ENCODE results near the gene TEX13C.
"Not testable (repeated sequence)": the region's sequence is repeated elsewhere in the genome, so short reads cannot be mapped to it uniquely, and the experiment has no call there.

TEX13C gene

DNA sequence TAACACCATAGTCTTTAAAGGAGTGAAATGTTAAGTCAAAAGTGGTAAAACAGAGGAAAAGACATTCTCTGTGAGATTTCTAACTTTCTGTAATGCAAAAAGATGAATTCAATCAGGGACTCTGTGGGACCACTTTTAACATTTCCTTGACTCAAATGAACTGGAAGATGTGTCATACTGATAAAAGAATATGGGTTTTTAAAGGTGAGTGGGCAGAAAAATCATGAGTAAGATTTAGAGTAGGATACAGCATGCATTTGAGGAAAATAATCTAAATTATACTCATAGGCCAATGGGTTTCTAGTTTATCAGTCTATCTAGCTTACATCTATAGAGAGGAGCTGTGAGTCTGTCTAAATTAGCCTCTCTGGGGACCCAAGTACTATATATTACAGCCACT, 11.0 kb upstream of the TEX13C start:
- H3K9me3 ChIP-seq (ENCODE audit: control insufficient read depth, insufficient read depth, low read length), result no peaks in the 10 kb centered on the region
- H3F3A ChIP-seq (ENCODE audit: control insufficient read depth, insufficient read depth), result no peaks in the 10 kb centered on the region
- no peak overlapping the region for H3K4me3 ChIP-seq (ENCODE audit: low read length)
- TF ChIP-seq, protein P1, sequence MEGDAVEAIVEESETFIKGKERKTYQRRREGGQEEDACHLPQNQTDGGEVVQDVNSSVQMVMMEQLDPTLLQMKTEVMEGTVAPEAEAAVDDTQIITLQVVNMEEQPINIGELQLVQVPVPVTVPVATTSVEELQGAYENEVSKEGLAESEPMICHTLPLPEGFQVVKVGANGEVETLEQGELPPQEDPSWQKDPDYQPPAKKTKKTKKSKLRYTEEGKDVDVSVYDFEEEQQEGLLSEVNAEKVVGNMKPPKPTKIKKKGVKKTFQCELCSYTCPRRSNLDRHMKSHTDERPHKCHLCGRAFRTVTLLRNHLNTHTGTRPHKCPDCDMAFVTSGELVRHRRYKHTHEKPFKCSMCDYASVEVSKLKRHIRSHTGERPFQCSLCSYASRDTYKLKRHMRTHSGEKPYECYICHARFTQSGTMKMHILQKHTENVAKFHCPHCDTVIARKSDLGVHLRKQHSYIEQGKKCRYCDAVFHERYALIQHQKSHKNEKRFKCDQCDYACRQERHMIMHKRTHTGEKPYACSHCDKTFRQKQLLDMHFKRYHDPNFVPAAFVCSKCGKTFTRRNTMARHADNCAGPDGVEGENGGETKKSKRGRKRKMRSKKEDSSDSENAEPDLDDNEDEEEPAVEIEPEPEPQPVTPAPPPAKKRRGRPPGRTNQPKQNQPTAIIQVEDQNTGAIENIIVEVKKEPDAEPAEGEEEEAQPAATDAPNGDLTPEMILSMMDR (IDR thresholded peaks at IDR 0.05; ENCODE audit: low read depth, low read length, poor library complexity, severe bottlenecking), result no peak
- TF ChIP-seq EZH2phosphoT487 (IDR thresholded peaks at IDR 0.05; ENCODE audit: borderline replicate concordance, low read length), result no peak
- H3K79me2 ChIP-seq (ENCODE audit: control insufficient read depth, low read length), result no peaks in the 10 kb centered on the region
- H4K20me1 ChIP-seq (ENCODE audit: control insufficient read depth, insufficient read depth, low read depth, low read length), result no peaks in the 10 kb centered on the region
- no peaks in the 10 kb centered on the region for H3K9me2 ChIP-seq (replicated peaks; ENCODE audit: control insufficient read depth, low read length)
- H3K4me1 ChIP-seq (ENCODE audit: control insufficient read depth, low read length), result no peaks in the 10 kb centered on the region
- H3K36me3 ChIP-seq (ENCODE audit: control insufficient read depth, low read length), result no peaks in the 10 kb centered on the region
- no peak overlapping the region for H3K4me2 ChIP-seq (ENCODE audit: low read length)
- no peaks in the 10 kb centered on the region for H3K27me3 ChIP-seq (ENCODE audit: control insufficient read depth, low read length)
- no peak overlapping the region for H3K27ac ChIP-seq (ENCODE audit: low read depth, low read length)

DNA sequence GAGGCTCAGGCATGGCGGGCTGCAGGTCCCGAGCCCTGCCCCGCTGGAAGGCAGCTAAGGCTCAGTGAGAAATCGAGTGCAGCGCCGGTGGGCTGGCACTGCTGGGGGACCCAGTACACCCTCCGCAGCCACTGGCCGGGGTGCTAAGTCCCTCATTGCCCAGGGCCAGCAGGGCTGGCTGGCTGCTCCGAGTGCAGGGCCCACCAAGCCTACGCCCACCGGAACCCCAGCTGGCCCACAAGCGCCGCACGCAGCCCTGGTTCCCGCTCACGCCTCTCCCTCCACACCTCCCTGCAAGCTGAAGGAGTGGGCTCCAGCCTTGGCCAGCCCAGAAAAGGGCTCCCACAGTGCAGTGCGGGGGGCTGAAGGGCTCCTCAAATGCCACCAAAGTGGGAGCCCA, 505 bp upstream of the TEX13C start:
- H3K4me1 ChIP-seq (ENCODE audit: control insufficient read depth, low read length); H3K4me3 ChIP-seq (ENCODE audit: low read length); H3K9me2 ChIP-seq (replicated peaks; ENCODE audit: control insufficient read depth, low read length); H3K9me3 ChIP-seq (ENCODE audit: control insufficient read depth, insufficient read depth, low read length); H3F3A ChIP-seq (ENCODE audit: control insufficient read depth, insufficient read depth); H3K79me2 ChIP-seq (ENCODE audit: control insufficient read depth, low read length); H4K20me1 ChIP-seq (ENCODE audit: control insufficient read depth, insufficient read depth, low read depth, low read length); H3K27me3 ChIP-seq (ENCODE audit: control insufficient read depth, low read length); H3K36me3 ChIP-seq (ENCODE audit: control insufficient read depth, low read length); H3K4me2 ChIP-seq (ENCODE audit: low read length); H3K27ac ChIP-seq (ENCODE audit: low read depth, low read length): not testable (repeated sequence)

DNA sequence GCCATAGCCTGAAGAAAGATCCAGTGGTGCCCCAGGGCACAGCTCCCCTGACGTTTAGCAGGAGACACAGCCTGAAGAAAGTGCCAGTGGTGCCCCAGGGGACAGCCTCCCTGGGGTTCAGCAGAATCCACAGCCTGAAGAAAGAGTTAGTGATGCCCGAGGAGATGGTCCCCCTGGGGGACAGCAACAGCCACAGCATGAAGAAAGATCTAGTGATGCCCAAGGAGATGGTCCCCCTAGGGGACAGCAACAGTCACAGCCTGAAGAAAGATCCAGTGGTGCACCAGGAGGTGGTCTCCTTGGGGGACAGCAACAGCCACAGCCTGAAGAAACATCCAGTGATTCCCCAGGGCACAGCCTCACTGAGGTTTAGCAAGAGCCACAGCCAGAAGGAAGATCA, 2.8 kb downstream of the TEX13C start:
- H3K27me3 ChIP-seq (ENCODE audit: control insufficient read depth, low read length), result no peaks in the 10 kb centered on the region
- H4K20me1 ChIP-seq (ENCODE audit: control insufficient read depth, insufficient read depth, low read depth, low read length), result no peaks in the 10 kb centered on the region
- H3F3A ChIP-seq (ENCODE audit: control insufficient read depth, insufficient read depth), result no peaks in the 10 kb centered on the region
- H3K4me1 ChIP-seq (ENCODE audit: control insufficient read depth, low read length), result no peaks in the 10 kb centered on the region
- H3K27ac ChIP-seq (ENCODE audit: low read depth, low read length), result no peak overlapping the region
- H3K79me2 ChIP-seq (ENCODE audit: control insufficient read depth, low read length), result no peaks in the 10 kb centered on the region
- H3K9me2 ChIP-seq (replicated peaks; ENCODE audit: control insufficient read depth, low read length), result no peaks in the 10 kb centered on the region
- TF ChIP-seq EZH2phosphoT487 (IDR thresholded peaks at IDR 0.05; ENCODE audit: borderline replicate concordance, low read length), result no peak
- TF ChIP-seq, protein P1 (IDR thresholded peaks at IDR 0.05; ENCODE audit: low read depth, low read length, poor library complexity, severe bottlenecking), result no peak
- H3K4me2 ChIP-seq (ENCODE audit: low read length), result no peak overlapping the region
- no peaks in the 10 kb centered on the region for H3K36me3 ChIP-seq (ENCODE audit: control insufficient read depth, low read length)
- no peaks in the 10 kb centered on the region for H3K9me3 ChIP-seq (ENCODE audit: control insufficient read depth, insufficient read depth, low read length)
- H3K4me3 ChIP-seq (ENCODE audit: low read length), result no peak overlapping the region

DNA sequence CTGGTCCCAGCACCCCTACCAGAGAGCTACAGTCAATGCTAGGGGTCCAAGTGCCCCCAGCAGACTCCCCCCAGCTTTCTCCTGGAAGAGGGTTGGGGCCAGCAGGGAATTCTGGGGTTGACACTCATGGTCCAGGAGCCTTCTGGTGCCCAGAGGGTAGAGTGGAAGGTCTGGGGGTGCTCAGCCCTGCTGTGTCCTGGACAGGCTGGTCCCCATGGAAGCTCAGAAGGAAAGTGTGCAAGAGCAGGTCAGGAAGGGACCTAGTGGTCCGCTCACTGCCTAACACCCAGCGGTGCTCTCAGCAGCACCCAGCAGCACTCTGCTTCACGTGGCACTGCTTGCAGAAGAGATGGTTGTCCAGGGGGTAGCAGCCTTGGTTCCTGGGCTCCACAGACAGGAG, 6.9 kb downstream of the TEX13C start:
- H3K36me3 ChIP-seq (ENCODE audit: control insufficient read depth, low read length), result no peaks in the 10 kb centered on the region
- no peak overlapping the region for H3K27ac ChIP-seq (ENCODE audit: low read depth, low read length)
- H3K9me3 ChIP-seq (ENCODE audit: control insufficient read depth, insufficient read depth, low read length), result no peaks in the 10 kb centered on the region
- H3K4me2 ChIP-seq (ENCODE audit: low read length), result no peak overlapping the region
- no peaks in the 10 kb centered on the region for H3K79me2 ChIP-seq (ENCODE audit: control insufficient read depth, low read length)
- no peaks in the 10 kb centered on the region for H3K27me3 ChIP-seq (ENCODE audit: control insufficient read depth, low read length)
- TF ChIP-seq, protein P1 (IDR thresholded peaks at IDR 0.05; ENCODE audit: low read depth, low read length, poor library complexity, severe bottlenecking), result no peak
- no peak for TF ChIP-seq EZH2phosphoT487 (IDR thresholded peaks at IDR 0.05; ENCODE audit: borderline replicate concordance, low read length)
- H3F3A ChIP-seq (ENCODE audit: control insufficient read depth, insufficient read depth), result no peaks in the 10 kb centered on the region
- no peaks in the 10 kb centered on the region for H4K20me1 ChIP-seq (ENCODE audit: control insufficient read depth, insufficient read depth, low read depth, low read length)
- no peaks in the 10 kb centered on the region for H3K9me2 ChIP-seq (replicated peaks; ENCODE audit: control insufficient read depth, low read length)
- no peaks in the 10 kb centered on the region for H3K4me1 ChIP-seq (ENCODE audit: control insufficient read depth, low read length)
- no peak overlapping the region for H3K4me3 ChIP-seq (ENCODE audit: low read length)

Measured in DOHH2 (cell line).